H1 (cell line): ENCODE measurements around the gene SOX4. TPM values are rescaled to one million over a fixed set of nuclear protein-coding genes. Genes with fewer than 3 reads are reported as not detected.

Source experiments
- CHD2 ChIP-seq: IDR thresholded peaks from 2 replicates; pipeline ENCODE4 v1.6.1; 2012; ENCODE audit warnings: low read length, improper control_type of control experiment
- CTBP2 ChIP-seq: IDR thresholded peaks from 2 replicates; pipeline ENCODE4 v1.7.0; 2011; ENCODE audit warnings: borderline replicate concordance, mild to moderate bottlenecking, moderate library complexity, mixed read lengths, low read length; ENCODE audit not compliant: insufficient read depth, insufficient read length
- JUND ChIP-seq: IDR thresholded peaks from 2 replicates; pipeline ENCODE4 v1.6.1; 2011; ENCODE audit warnings: mild to moderate bottlenecking, improper control_type of control experiment, low read length
- MAX ChIP-seq: IDR thresholded peaks from 2 replicates; pipeline ENCODE4 v1.6.1; 2012; ENCODE audit warnings: inconsistent platforms
- POLR2AphosphoS5 ChIP-seq: IDR thresholded peaks from 2 replicates; pipeline ENCODE4 v1.6.1; 2011; ENCODE audit warnings: low read depth, low read length
- POU5F1 ChIP-seq: IDR thresholded peaks from 2 replicates; pipeline ENCODE4 v1.6.1; 2011; ENCODE audit warnings: low read depth, mild to moderate bottlenecking, low read length, moderate library complexity
- RFX5 ChIP-seq: IDR thresholded peaks from 2 replicates; pipeline ENCODE4 v1.6.1; 2011; ENCODE audit warnings: low read depth, low read length, improper control_type of control experiment, borderline replicate concordance
- SRF ChIP-seq: IDR thresholded peaks from 2 replicates; pipeline ENCODE4 v1.6.1; 2011; ENCODE audit warnings: mild to moderate bottlenecking, low read depth, low read length, moderate library complexity
- TAF7 ChIP-seq: optimal IDR thresholded peaks from 2 replicates; pipeline ENCODE3; 2011; ENCODE audit warnings: low read depth, mild to moderate bottlenecking, inconsistent platforms, low read length, moderate library complexity, borderline replicate concordance
- polyA plus RNA-seq, 7 experiments: library from polyadenylated mRNA; depleted of rRNA in 3 of 7; stranded (reverse) in 5 of 7; unstranded in 2 of 7; fragments of >200 nt in 5 of 7; fragments of 200-250 nt in 2 of 7; gene quantifications; 1 replicate in 5 of 7; 2 replicates in 1 of 7; 4 replicates in 1 of 7; pipeline versions ENCODE4 v1.2.1 to v1.2.3, GENCODE V29; 2011 to 2013; ENCODE audit warnings: missing spikeins in 2 of 7, mixed read lengths in 2 of 7
- total RNA-seq: library from RNA; stranded (reverse); fragmentation: NEBNext Ultra II Directional; extraction: Animal tissue kit (Norgen Biotek cat#: 25700); gene quantifications from 2 replicates; pipeline ENCODE4 v1.2.1, GENCODE V29; 2021

SOX4 gene
- total and polyA plus RNA-seq, 2 of the 8 experiments (the other 6 are each of a cell fraction or from before 2014, with no cell fraction given), result 14.1 to 169 TPM

DNA sequence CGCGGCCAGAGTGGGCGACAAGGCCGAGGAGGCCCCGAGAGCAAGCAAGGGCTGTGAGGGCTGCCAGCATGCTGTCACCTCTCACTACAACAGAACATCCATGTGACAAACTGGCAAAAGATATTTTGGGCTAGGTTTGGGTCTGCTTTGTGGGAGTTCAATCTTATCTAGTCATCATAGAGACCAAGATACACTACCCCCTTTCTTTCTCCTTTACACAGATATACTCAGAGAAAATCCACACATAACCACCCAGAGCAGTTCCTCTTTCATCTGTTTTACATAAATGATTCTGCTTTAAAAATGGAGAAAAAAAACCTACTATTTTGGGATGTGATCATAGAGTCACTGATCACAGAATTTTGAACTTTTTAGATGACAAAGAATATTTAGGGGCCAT, 16.8 kb downstream of the SOX4 start (continued):
- TF ChIP-seq MAX, result no peak
- TF ChIP-seq POLR2AphosphoS5, result no peak
- no peak for TF ChIP-seq JUND
- no peak for TF ChIP-seq CTBP2
- TF ChIP-seq SRF, result no peak
- no peak for TF ChIP-seq POU5F1
- TF ChIP-seq TAF7, result no peak
- no peak for TF ChIP-seq CHD2
- TF ChIP-seq RFX5, result no peak
